GM12873 (cell line): ENCODE measurements around the gene CDK8.

Experiments
- TF ChIP-seq, protein P1 (sequence below): IDR thresholded peaks from 2 replicates; pipeline ENCODE4 v1.5.1; 2012; ENCODE audit warnings: low read depth, mild to moderate bottlenecking, moderate library complexity, low read length, control low read depth; ENCODE audit not compliant: insufficient read depth; ENCODE audit errors: missing control alignments

The CDK8 gene

DNA sequence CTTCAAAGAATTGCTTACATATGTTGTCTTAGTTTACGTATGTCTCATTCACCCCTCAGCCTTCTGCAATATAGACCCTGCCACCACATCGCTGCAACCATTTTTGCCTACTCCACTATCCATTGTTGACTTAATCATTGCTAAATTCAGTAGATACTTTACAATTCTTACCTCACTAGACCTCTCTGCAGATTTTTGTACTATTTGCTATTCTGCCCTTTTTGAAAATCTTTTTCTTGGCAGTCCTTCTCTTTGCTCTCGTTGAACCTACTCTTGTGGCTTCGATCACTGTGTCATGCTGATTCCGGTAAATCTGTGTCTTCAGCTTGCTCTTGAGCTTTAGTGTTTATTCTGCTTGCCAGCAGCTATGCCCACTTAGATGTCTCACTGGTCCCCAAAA lies 81.2 kb downstream of the CDK8 start:
- TF ChIP-seq, protein P1, sequence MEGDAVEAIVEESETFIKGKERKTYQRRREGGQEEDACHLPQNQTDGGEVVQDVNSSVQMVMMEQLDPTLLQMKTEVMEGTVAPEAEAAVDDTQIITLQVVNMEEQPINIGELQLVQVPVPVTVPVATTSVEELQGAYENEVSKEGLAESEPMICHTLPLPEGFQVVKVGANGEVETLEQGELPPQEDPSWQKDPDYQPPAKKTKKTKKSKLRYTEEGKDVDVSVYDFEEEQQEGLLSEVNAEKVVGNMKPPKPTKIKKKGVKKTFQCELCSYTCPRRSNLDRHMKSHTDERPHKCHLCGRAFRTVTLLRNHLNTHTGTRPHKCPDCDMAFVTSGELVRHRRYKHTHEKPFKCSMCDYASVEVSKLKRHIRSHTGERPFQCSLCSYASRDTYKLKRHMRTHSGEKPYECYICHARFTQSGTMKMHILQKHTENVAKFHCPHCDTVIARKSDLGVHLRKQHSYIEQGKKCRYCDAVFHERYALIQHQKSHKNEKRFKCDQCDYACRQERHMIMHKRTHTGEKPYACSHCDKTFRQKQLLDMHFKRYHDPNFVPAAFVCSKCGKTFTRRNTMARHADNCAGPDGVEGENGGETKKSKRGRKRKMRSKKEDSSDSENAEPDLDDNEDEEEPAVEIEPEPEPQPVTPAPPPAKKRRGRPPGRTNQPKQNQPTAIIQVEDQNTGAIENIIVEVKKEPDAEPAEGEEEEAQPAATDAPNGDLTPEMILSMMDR: no peak

DNA sequence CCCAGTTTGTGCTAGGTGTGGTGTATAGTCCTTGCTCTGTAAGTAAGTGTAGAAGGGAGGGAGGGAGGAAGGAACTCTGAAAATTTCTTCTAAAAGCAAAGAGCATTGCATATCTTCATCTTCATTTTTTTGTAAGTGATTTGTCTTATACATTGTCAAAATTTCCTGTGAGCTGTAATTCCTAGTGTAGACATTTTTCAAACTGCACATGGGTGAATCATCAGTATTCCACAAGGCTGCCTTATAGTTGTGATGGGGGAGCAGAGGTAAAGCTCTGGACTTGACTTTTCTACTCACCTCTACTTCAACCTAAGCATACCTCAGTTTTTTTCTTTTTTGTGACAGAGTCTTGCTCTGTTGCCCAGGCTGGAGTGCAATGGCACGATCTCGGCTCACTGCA lies 86.9 kb downstream of the CDK8 start:
- TF ChIP-seq, protein P1: no peak

DNA sequence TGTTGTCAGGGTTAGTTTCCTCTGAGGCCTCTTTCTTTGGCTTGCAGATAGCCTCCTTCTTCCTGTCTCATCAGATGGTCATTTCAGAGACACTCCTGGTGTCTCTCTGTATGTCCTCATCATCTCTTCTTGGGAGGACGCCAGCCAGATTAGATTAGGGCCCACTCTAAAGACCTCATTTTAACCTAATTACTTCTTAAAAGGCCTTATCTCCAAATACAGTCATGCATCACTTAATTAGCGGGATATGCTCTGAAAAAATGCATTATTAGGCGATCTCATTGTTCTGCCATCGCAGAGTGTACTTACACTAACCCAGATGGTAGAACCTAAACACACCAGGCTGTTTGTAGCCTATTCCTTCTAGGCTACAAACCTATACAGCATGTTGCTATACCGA lies 89.0 kb downstream of the CDK8 start:
- TF ChIP-seq, protein P1: no peak

DNA sequence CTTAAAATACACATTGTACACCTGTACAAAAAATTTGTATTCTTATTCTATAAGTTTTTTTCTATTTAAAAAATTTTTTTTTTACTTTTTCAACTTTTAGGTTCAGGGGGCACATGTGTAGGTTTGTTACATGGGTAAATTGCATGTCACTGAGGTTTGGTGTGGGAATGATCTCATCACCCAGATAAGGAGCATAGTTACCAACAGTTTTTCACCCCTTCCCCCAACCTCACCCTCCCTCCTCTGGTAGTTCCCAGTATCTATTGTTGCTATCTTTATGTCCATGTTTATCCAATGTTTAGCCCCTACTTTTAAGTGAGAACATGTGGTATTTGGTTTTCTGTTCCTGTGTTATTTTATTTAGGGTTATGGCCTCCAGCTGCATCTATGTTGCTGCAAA lies 89.9 kb downstream of the CDK8 start:
- TF ChIP-seq, protein P1: no peak

DNA sequence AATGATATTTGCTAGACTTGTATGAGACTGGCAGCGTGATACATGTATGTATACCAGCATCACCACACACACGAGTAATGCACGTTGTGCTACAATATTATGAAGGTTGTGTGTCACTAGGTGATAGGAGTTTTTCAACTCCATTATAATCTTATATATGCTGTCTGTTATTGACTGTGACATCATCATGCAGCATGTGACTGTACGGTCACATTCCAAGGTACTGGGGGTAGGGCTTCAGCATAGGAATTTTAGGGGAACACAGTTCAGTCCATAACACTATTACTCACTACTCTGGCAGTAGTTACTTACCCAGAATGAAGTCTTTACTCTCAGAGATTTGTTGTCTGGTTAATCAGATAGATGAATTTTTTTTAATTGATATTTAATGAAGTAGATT lies 91.1 kb downstream of the CDK8 start:
- TF ChIP-seq, protein P1: no peak

DNA sequence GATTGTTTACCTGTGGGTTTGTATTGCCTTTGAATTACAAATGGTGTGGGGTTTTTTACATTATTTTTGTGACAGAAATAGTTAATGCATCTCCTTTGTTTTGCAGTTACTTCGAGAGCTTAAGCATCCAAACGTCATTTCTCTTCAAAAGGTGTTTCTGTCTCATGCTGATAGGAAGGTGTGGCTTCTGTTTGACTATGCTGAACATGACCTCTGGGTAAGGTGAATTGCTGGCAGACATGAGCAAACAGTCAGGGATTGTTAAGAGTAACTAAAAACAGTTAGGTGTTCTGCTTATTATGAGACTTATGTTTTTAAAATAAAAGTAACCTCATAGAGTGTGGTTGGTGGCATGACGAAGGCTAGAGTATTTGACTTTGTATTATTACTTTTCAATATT lies 95.0 kb downstream of the CDK8 start:
- TF ChIP-seq, protein P1: no peak

DNA sequence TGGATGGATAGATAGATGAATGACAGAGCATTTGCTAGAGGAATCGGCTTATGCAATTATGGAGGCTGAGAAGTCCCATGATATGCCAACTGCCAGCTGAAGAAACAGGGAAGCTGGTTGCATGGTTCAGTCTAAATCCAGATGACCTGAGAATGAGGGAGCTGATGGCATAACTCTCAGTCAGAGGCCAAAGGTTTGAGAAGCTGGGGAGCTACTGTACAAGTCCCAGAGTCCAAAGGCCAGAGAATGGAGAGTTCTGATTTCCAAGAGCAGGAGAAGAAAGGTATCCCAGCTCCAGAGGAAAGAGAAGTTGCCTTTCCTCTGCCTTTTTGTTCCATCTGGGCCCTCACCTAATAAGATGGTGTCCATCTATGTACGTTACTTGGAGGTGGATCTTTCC lies 108.3 kb downstream of the CDK8 start:
- TF ChIP-seq, protein P1: no peak
